Ishikawa (cell line): Measurements from ENCODE around the gene RAD51B.

Source experiments
- CEBPB ChIP-seq: IDR thresholded peaks from 2 replicates; pipeline ENCODE4 v1.6.1; 2012
- CREB1 ChIP-seq: IDR thresholded peaks from 2 replicates; pipeline ENCODE4 v1.6.1; 2012; ENCODE audit warnings: low read depth
- EGR1 ChIP-seq: IDR thresholded peaks from 2 replicates; pipeline ENCODE4 v1.6.1; 2012
- EP300 ChIP-seq: IDR thresholded peaks from 2 replicates; pipeline ENCODE4 v1.6.1; 2012; ENCODE audit warnings: borderline replicate concordance
- FOXM1 ChIP-seq: IDR thresholded peaks from 2 replicates; pipeline ENCODE4 v1.6.1; 2012; ENCODE audit warnings: low read depth, borderline replicate concordance
- MAX ChIP-seq: IDR thresholded peaks from 2 replicates; pipeline ENCODE4 v1.6.1; 2012
- NFIC ChIP-seq: IDR thresholded peaks from 2 replicates; pipeline ENCODE4 v1.6.1; 2012
- RAD21 ChIP-seq: IDR thresholded peaks from 2 replicates; pipeline ENCODE4 v1.6.1; 2012; ENCODE audit warnings: low read depth
- REST ChIP-seq: IDR thresholded peaks from 2 replicates; pipeline ENCODE4 v1.6.1; 2012; ENCODE audit warnings: low read depth, mild to moderate bottlenecking
- TAF1 ChIP-seq: IDR thresholded peaks from 2 replicates; pipeline ENCODE4 v1.6.1; 2012; ENCODE audit warnings: low read depth, mild to moderate bottlenecking
- TCF12 ChIP-seq: IDR thresholded peaks from 2 replicates; pipeline ENCODE4 v1.6.1; 2012; ENCODE audit warnings: low read depth
- TEAD4 ChIP-seq: IDR thresholded peaks from 2 replicates; pipeline ENCODE4 v1.6.1; 2012
- USF1 ChIP-seq: IDR thresholded peaks from 2 replicates; pipeline ENCODE4 v1.6.1; 2012
- YY1 ChIP-seq: IDR thresholded peaks from 2 replicates; pipeline ENCODE4 v1.6.1; 2012; ENCODE audit warnings: low read depth
- ZBTB7A ChIP-seq: IDR thresholded peaks from 2 replicates; pipeline ENCODE4 v1.6.1; 2012; ENCODE audit warnings: low read depth

The RAD51B gene

GRCh38 chr14:67927244-67927643 lies 107.7 kb downstream of the RAD51B start:
- no peak for TF ChIP-seq EGR1
- TF ChIP-seq CEBPB: no peak
- TF ChIP-seq REST: no peak
- TF ChIP-seq ZBTB7A: no peak
- no peak for TF ChIP-seq YY1
- no peak for TF ChIP-seq MAX
- no peak for TF ChIP-seq RAD21
- TF ChIP-seq TCF12: no peak
- no peak for TF ChIP-seq USF1
- no peak for TF ChIP-seq TEAD4
- TF ChIP-seq CREB1: no peak

- TF ChIP-seq FOXM1: no peak
- TF ChIP-seq TEAD4: no peak
- no peak for TF ChIP-seq MAX
- TF ChIP-seq NFIC: no peak
- TF ChIP-seq CEBPB: no peak
- TF ChIP-seq REST: no peak
- TF ChIP-seq CREB1: no peak
Observed at GRCh38 chr14:67928375-67928774, 108.8 kb downstream of the RAD51B start.

- TF ChIP-seq REST: no peak
- no peak for TF ChIP-seq EGR1
- no peak for TF ChIP-seq FOXM1
- no peak for TF ChIP-seq USF1
- no peak for TF ChIP-seq ZBTB7A
- TF ChIP-seq CEBPB: no peak
- no peak for TF ChIP-seq EP300
- no peak for TF ChIP-seq TEAD4
- no peak for TF ChIP-seq TAF1
Observed at GRCh38 chr14:67932708-67933246, 113.2 kb downstream of the RAD51B start.

GRCh38 chr14:67933266-67933665 lies 113.7 kb downstream of the RAD51B start:
- TF ChIP-seq FOXM1 (no peak), EP300 (no peak), TAF1 (no peak), CEBPB (no peak), RAD21 (no peak), EGR1 (no peak), NFIC (no peak), REST (no peak)
